IMR-90 (cell line): Measurements from ENCODE around the gene ARHGAP24. TPM values are rescaled to one million over a fixed set of nuclear protein-coding genes. Genes with fewer than 3 reads are reported as not detected.

ENCODE experiments used
- ATAC-seq: fragments of 200-7000 bp; cut with Tn5 transposase; 2 replicates; pipeline ENCODE4 v1.9.1; 2020; ENCODE audit warnings: low read depth, mild to moderate bottlenecking, moderate library complexity
- BruUV-seq: library from RNA; stranded (reverse); fragments of 400-500 nt; replicated peaks from 2 replicates; lab custom pipeline; 2021; lab: Mats Ljungman, UMichigan
- CTCF ChIA-PET: fragments of 300-600 bp; formaldehyde crosslinking; extraction: SDS; loops from one replicate; lab custom pipeline; 2021; ENCODE audit warnings: antibody characterized with exemption; lab: Yijun Ruan, JAX
- POLR2A ChIA-PET: fragments of 300-600 bp; sonication (Branson Sonifier 250); formaldehyde crosslinking; loops from one replicate; lab custom pipeline; 2022; ENCODE audit warnings: antibody characterized with exemption; ENCODE audit not compliant: unreplicated experiment; lab: Charles Lee
- DNase-seq: peaks from one replicate; pipeline ENCODE4 v3.0.0; 2013
- H2AFZ ChIP-seq: replicated peaks from 2 replicates; pipeline ENCODE3; 2013; ENCODE audit warnings: low read length, mild to moderate bottlenecking; ENCODE audit not compliant: poor library complexity
- H2AK5ac ChIP-seq: 2 replicates; pipeline ENCODE4 v1.6.1; 2013; ENCODE audit warnings: low read depth, low read length, inconsistent platforms
- H2AK9ac ChIP-seq: replicated peaks from 2 replicates; pipeline ENCODE3; 2013; ENCODE audit warnings: mild to moderate bottlenecking, low read depth, low read length, moderate library complexity; ENCODE audit not compliant: poor library complexity
- H2BK120ac ChIP-seq: 2 replicates; pipeline ENCODE4 v1.6.1; 2013; ENCODE audit warnings: low read depth, low read length, inconsistent platforms
- H2BK15ac ChIP-seq: 3 replicates; pipeline ENCODE4 v1.6.1; 2013; ENCODE audit warnings: low read depth, low read length, inconsistent platforms
- H2BK20ac ChIP-seq: 2 replicates; pipeline ENCODE4 v1.6.1; 2013; ENCODE audit warnings: low read depth, mild to moderate bottlenecking, inconsistent platforms, low read length, moderate library complexity
- H2BK5ac ChIP-seq: 2 replicates; pipeline ENCODE4 v1.6.1; 2013; ENCODE audit warnings: mild to moderate bottlenecking, low read depth, low read length, inconsistent platforms; ENCODE audit not compliant: poor library complexity, severe bottlenecking
- H3K14ac ChIP-seq: replicated peaks from 2 replicates; pipeline ENCODE4 v1.6.1; 2013; ENCODE audit warnings: low read depth, low read length, inconsistent platforms
- H3K18ac ChIP-seq: 2 replicates; pipeline ENCODE4 v1.6.1; 2013; ENCODE audit warnings: low read depth, low read length, control low read depth
- H3K23ac ChIP-seq: 2 replicates; pipeline ENCODE4 v1.6.1; 2013; ENCODE audit warnings: low read depth, low read length, inconsistent platforms
- H3K27ac ChIP-seq: 2 replicates; pipeline ENCODE4 v1.5.1; 2013; ENCODE audit warnings: mild to moderate bottlenecking, control low read depth, low read length; ENCODE audit not compliant: insufficient read depth
- H3K27me3 ChIP-seq: 2 replicates; pipeline ENCODE4 v1.6.1; 2013; ENCODE audit warnings: low read length; ENCODE audit not compliant: control insufficient read depth, insufficient read depth
- H3K36me3 ChIP-seq: 2 replicates; pipeline ENCODE4 v1.6.1; 2013; ENCODE audit warnings: low read length, mixed read lengths; ENCODE audit not compliant: control insufficient read depth, insufficient read depth
- H3K4ac ChIP-seq: 2 replicates; pipeline ENCODE4 v1.6.1; 2013; ENCODE audit warnings: low read depth, low read length, inconsistent platforms
- H3K4me1 ChIP-seq: 2 replicates; pipeline ENCODE4 v1.6.1; 2013; ENCODE audit warnings: low read length, mixed read lengths; ENCODE audit not compliant: control insufficient read depth, insufficient read depth
- H3K4me2 ChIP-seq: 2 replicates; pipeline ENCODE4 v1.6.1; 2013; ENCODE audit warnings: low read depth, mild to moderate bottlenecking, control low read depth, low read length, moderate library complexity
- H3K4me3 ChIP-seq: 2 replicates; pipeline ENCODE4 v1.5.1; 2013; ENCODE audit warnings: low read depth, mild to moderate bottlenecking, control low read depth, low read length, moderate library complexity; ENCODE audit not compliant: insufficient read depth
- H3K56ac ChIP-seq: 2 replicates; pipeline ENCODE4 v1.6.1; 2013; ENCODE audit warnings: low read length, inconsistent platforms; ENCODE audit not compliant: insufficient read depth; ENCODE audit errors: extremely low read depth
- H3K79me1 ChIP-seq, 2 experiments: 2 replicates each; pipeline ENCODE4 v1.6.1; 2013; ENCODE audit warnings: low read length in 2 of 2, inconsistent platforms in 1 of 2, low read depth in 1 of 2
- H3K9ac ChIP-seq: 2 replicates; pipeline ENCODE4 v1.6.1; 2013; ENCODE audit warnings: low read depth, low read length, control low read depth
- H3K9me1 ChIP-seq: 2 replicates; pipeline ENCODE4 v1.6.1; 2013; ENCODE audit warnings: low read length, inconsistent platforms; ENCODE audit not compliant: insufficient read depth
- H3K9me3 ChIP-seq: 2 replicates; pipeline ENCODE4 v1.6.1; 2013; ENCODE audit warnings: low read length; ENCODE audit not compliant: control insufficient read depth, insufficient read depth
- H4K20me1 ChIP-seq: 2 replicates; pipeline ENCODE4 v1.6.1; 2013; ENCODE audit warnings: low read length, inconsistent platforms; ENCODE audit not compliant: insufficient read depth
- H4K5ac ChIP-seq: 2 replicates; pipeline ENCODE4 v1.6.1; 2013; ENCODE audit warnings: mild to moderate bottlenecking, low read depth, low read length, control low read depth
- H4K8ac ChIP-seq, 2 experiments: 2 replicates each; pipeline ENCODE4 v1.6.1; 2013; ENCODE audit warnings: low read depth in 2 of 2, low read length in 2 of 2, control low read depth in 1 of 2, inconsistent platforms in 1 of 2
- H4K91ac ChIP-seq: 2 replicates; pipeline ENCODE4 v1.6.1; 2013; ENCODE audit warnings: low read depth, low read length, inconsistent platforms; ENCODE audit not compliant: insufficient read depth
- BHLHE40 ChIP-seq: fragments of 150-350 bp; IDR thresholded peaks from 2 replicates; pipeline ENCODE4 v1.6.1; 2016; ENCODE audit warnings: mild to moderate bottlenecking, low read depth, low read length
- CHD1 ChIP-seq: IDR thresholded peaks from 2 replicates; pipeline ENCODE4 v1.6.1; 2012; ENCODE audit warnings: low read depth, low read length, improper control_type of control experiment
- FOS ChIP-seq: fragments of 150-350 bp; IDR thresholded peaks from 2 replicates; pipeline ENCODE4 v1.6.1; 2016; ENCODE audit warnings: low read depth, low read length
- MAFK ChIP-seq: IDR thresholded peaks from 2 replicates; pipeline ENCODE4 v1.6.1; 2012; ENCODE audit warnings: low read depth, low read length, improper control_type of control experiment
- MAZ ChIP-seq: IDR thresholded peaks from 2 replicates; pipeline ENCODE4 v1.6.1; 2012; ENCODE audit warnings: low read depth, mild to moderate bottlenecking, low read length, improper control_type of control experiment, moderate library complexity, borderline replicate concordance
- MXI1 ChIP-seq: IDR thresholded peaks from 2 replicates; pipeline ENCODE4 v1.6.1; 2012; ENCODE audit warnings: low read depth, mild to moderate bottlenecking, low read length, moderate library complexity, borderline replicate concordance
- NFE2L2 ChIP-seq: fragments of 150-350 bp; IDR thresholded peaks from 2 replicates; pipeline ENCODE4 v1.6.1; 2016; ENCODE audit warnings: low read depth, mild to moderate bottlenecking, low read length
- RAD21 ChIP-seq: IDR thresholded peaks from 2 replicates; pipeline ENCODE4 v1.6.1; 2012; ENCODE audit warnings: low read length, improper control_type of control experiment
- USF2 ChIP-seq: fragments of 150-350 bp; IDR thresholded peaks from 2 replicates; pipeline ENCODE4 v1.6.1; 2017; ENCODE audit warnings: mild to moderate bottlenecking, antibody characterized with exemption, low read length, low read depth
- dilution Hi-C: fragments of 300-500 bp; cut with HindIII; formaldehyde crosslinking; loops from one replicate; pipeline ENCODE4 v1.14.3; 2018; ENCODE audit warnings: low sequenced_read_pairs; ENCODE audit not compliant: unreplicated experiment
- in situ Hi-C: fragments of 300-500 bp; cut with MboI; formaldehyde crosslinking; loops from 3 replicates; pipeline ENCODE4 v1.14.3; 2019; ENCODE audit warnings: low sequenced_read_pairs, inconsistent platforms, mixed read lengths
- intact Hi-C: fragments of 100-400 bp; cut with micrococcal nuclease; formaldehyde crosslinking; loops from 2 replicates; pipeline ENCODE4 v1.10.0; 2022
- polyA plus RNA-seq, 3 experiments: library from polyadenylated mRNA; depleted of rRNA; stranded (reverse); fragments of >200 nt; gene quantifications; 2 replicates each; pipeline ENCODE4 v1.2.3, GENCODE V29; 2012; ENCODE audit warnings: low replicate concordance in 1 of 3
- total RNA-seq: library from RNA; depleted of rRNA; stranded (reverse); fragments of >200 nt; gene quantifications from 2 replicates; pipeline ENCODE4 v1.2.3, GENCODE V29; 2012

Gene ARHGAP24
- total and polyA plus RNA-seq, 2 of the 4 experiments (the other 2 are of a cell fraction): 11.9 to 24.0 TPM

- no peak overlapping the region for H3K18ac ChIP-seq
- H3K4me1 ChIP-seq: no peaks in the 10 kb centered on the region
- H2BK20ac ChIP-seq: no peak overlapping the region
- no peak overlapping the region for H3K27ac ChIP-seq
- no peaks in the 10 kb centered on the region for H3K27me3 ChIP-seq
- ATAC-seq (no peak), DNase-seq (no peak)
- in situ Hi-C loops (no loop called here), dilution Hi-C loops (no loop called here), intact Hi-C loops (no loop called here)
- no peak overlapping the region for H3K4me2 ChIP-seq
- TF ChIP-seq BHLHE40 (no peak), NFE2L2 (no peak), MAFK (no peak), MAZ (no peak), MXI1 (no peak), USF2 (no peak), RAD21 (no peak), FOS (no peak), CHD1 (no peak)
- H4K5ac ChIP-seq: no peak overlapping the region
- no peak overlapping the region for H2AK9ac ChIP-seq
- no peak overlapping the region for H4K91ac ChIP-seq
- H2BK120ac ChIP-seq: no peak overlapping the region
- no peak overlapping the region for H3K9ac ChIP-seq
- no TSS peak for BruUV-seq
- H3K36me3 ChIP-seq: no peaks in the 10 kb centered on the region
- H2BK15ac ChIP-seq: no peak overlapping the region
- H3K14ac ChIP-seq: no peak overlapping the region
- H3K4me3 ChIP-seq: no peak overlapping the region
- no peaks in the 10 kb centered on the region for H3K9me1 ChIP-seq
- H4K8ac ChIP-seq: no peak overlapping the region
- H4K20me1 ChIP-seq: no peaks in the 10 kb centered on the region
- H3K4ac ChIP-seq: no peak overlapping the region
- H2AFZ ChIP-seq: no peak overlapping the region
- no peak overlapping the region for H3K56ac ChIP-seq
- ChIA-PET POLR2A (no interaction called here), CTCF (no interaction called here)
- no peaks in the 10 kb centered on the region for H3K9me3 ChIP-seq
- H2AK5ac ChIP-seq: no peak overlapping the region
- H2BK5ac ChIP-seq: no peak overlapping the region
- no peaks in the 10 kb centered on the region for H3K79me1 ChIP-seq
- H3K23ac ChIP-seq: no peak overlapping the region
Measured at GRCh38 chr4:85491527-85491926, 16.6 kb downstream of the ARHGAP24 start.
